DOHH2 (cell line): ENCODE results near the gene RGS7.

Experiments
- EZH2phosphoT487 ChIP-seq: fragments of 200-600 bp; sonication (generic); IDR thresholded peaks from 2 replicates; pipeline ENCODE4 v1.6.1; 2017; ENCODE audit warnings: borderline replicate concordance, mild to moderate bottlenecking, antibody characterized with exemption, low read length, moderate library complexity, mixed read lengths
- TF ChIP-seq, protein P1 (sequence below): fragments of 200-600 bp; sonication (generic); IDR thresholded peaks from one replicate; pipeline ENCODE4 v1.5.1; 2014; ENCODE audit warnings: antibody characterized with exemption, mild to moderate bottlenecking, low read depth, low read length; ENCODE audit not compliant: poor library complexity, severe bottlenecking

DNA sequence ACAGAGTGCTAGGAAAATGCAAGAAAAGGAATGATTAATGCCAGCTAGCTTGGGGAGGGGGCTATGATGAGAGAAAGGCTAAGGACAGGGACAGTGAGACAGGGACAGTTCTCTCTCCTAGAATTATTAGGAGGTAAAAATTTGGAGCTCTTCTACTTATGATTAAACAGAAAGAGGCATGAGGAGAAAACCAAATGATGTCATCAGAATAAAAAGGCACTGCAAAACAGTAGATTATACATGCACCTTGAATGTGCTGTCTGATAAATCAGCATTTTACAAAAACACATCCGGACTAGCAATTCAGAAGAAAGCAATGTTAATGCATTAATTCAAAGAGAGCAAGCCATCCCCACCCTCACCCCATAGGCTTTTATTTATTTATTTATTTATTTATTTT lies 277.5 kb downstream of the RGS7 start:
- TF ChIP-seq, protein P1, sequence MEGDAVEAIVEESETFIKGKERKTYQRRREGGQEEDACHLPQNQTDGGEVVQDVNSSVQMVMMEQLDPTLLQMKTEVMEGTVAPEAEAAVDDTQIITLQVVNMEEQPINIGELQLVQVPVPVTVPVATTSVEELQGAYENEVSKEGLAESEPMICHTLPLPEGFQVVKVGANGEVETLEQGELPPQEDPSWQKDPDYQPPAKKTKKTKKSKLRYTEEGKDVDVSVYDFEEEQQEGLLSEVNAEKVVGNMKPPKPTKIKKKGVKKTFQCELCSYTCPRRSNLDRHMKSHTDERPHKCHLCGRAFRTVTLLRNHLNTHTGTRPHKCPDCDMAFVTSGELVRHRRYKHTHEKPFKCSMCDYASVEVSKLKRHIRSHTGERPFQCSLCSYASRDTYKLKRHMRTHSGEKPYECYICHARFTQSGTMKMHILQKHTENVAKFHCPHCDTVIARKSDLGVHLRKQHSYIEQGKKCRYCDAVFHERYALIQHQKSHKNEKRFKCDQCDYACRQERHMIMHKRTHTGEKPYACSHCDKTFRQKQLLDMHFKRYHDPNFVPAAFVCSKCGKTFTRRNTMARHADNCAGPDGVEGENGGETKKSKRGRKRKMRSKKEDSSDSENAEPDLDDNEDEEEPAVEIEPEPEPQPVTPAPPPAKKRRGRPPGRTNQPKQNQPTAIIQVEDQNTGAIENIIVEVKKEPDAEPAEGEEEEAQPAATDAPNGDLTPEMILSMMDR = no peak
- TF ChIP-seq EZH2phosphoT487 = no peak
